COLO668 (cell line): ENCODE results near the gene SERF2.

Source experiments
- DNase-seq: peaks from one replicate; lab custom pipeline; 2025; ENCODE audit not compliant: unreplicated experiment; lab: John Stamatoyannopoulos, UW

Gene SERF2

GRCh38 chr15:43791993-43792760 is at the start of gene SERF2:
SERF2 (plus strand) TSS chr15:43792320; CDS start chr15:43792377, 57 bp downstream.
- peak; percentile 99 for DNase-seq

- peak; percentile 90 for DNase-seq
These were observed 45.7 kb upstream of the SERF2 start, which contains the start of gene PDIA3 for GRCh38 chr15:43746245-43746902. PDIA3 (plus strand) TSS chr15:43746438; CDS start chr15:43746540, 102 bp downstream.

- DNase-seq = peak; percentile 24
These were observed 45.2 kb upstream of the SERF2 start for GRCh38 chr15:43746903-43747309.

- no peak for DNase-seq
These were observed 43.7 kb upstream of the SERF2 start for GRCh38 chr15:43748376-43748775.

GRCh38 chr15:43749690-43750345 is 42.3 kb upstream of the SERF2 start:
- no peak for DNase-seq

GRCh38 chr15:43751885-43752284 is 40.2 kb upstream of the SERF2 start:
- DNase-seq = no peak

- no peak for DNase-seq
These were observed 29.3 kb upstream of the SERF2 start for GRCh38 chr15:43762824-43763223.

- DNase-seq = no peak
These were observed 28.2 kb upstream of the SERF2 start for GRCh38 chr15:43763819-43764446.

GRCh38 chr15:43769584-43770228 is 22.4 kb upstream of the SERF2 start:
- peak; percentile 24 for DNase-seq

GRCh38 chr15:43771816-43772215 is 20.3 kb upstream of the SERF2 start:
- DNase-seq = no peak

- no peak for DNase-seq
These were observed 19.5 kb upstream of the SERF2 start for GRCh38 chr15:43772624-43773023.

GRCh38 chr15:43774062-43774461 is 18.1 kb upstream of the SERF2 start:
- DNase-seq = no peak

- peak; percentile 70 for DNase-seq
These were observed 16.6 kb upstream of the SERF2 start for GRCh38 chr15:43775411-43775965.

- DNase-seq = peak; percentile 65
These were observed 15.9 kb upstream of the SERF2 start for GRCh38 chr15:43776101-43776717.

- DNase-seq = peak; percentile 87
These were observed 15.3 kb upstream of the SERF2 start, which contains the start of gene ELL3 for GRCh38 chr15:43776718-43777266. ELL3 (minus strand) TSS chr15:43776966; CDS start chr15:43776901, 65 bp downstream.

- peak; percentile 83 for DNase-seq
These were observed 14.7 kb upstream of the SERF2 start for GRCh38 chr15:43777267-43777914.

GRCh38 chr15:43779016-43779415 is 13.1 kb upstream of the SERF2 start:
- no peak for DNase-seq

GRCh38 chr15:43789409-43789808 is 2.7 kb upstream of the SERF2 start:
- no peak for DNase-seq
